Left cardiac atrium (tissue), 4 donors: ENCODE data around the gene NDUFAF5. TPM values are rescaled to one million over a fixed set of nuclear protein-coding genes. Genes with fewer than 3 reads are reported as not detected.

Experiments used
- ATAC-seq, 2 donors: fragments of 200-7000 bp; cut with Tn5 transposase; one replicate each; pipeline ENCODE4 v1.9.1; 2020; ENCODE audit warnings: mild to moderate bottlenecking in 2 of 2, moderate library complexity in 2 of 2
- DNase-seq: peaks from one replicate; pipeline ENCODE4 v3.0.0-alpha.2; 2020
- intact Hi-C, 2 donors: fragments of 100-400 bp; cut with DNase I; formaldehyde crosslinking; loops; one replicate each; pipeline versions ENCODE4 v1.14.1 to v1.15.1; 2022 to 2023
- total RNA-seq, 2 donors: library from RNA; stranded (reverse); fragmentation: NEBNext Ultra II Directional; extraction: Animal tissue kit (Norgen Biotek cat#: 25700); gene quantifications; one replicate each; pipeline ENCODE4 v1.2.1, GENCODE V29; 2021
- donor health status: DM: no; HTN: yes; CAD: no.
- donor health status: DM: no; HTN: yes; CAD: no; lungs with severe emphysema.
- donor health status: DM: yes; HTN: yes; CAD: no.
- donor health status: Dilated cardiomyopathy.

Gene NDUFAF5
- total RNA-seq, 2 donors from 2014 or later = 46.4 to 67.6 TPM

DNA sequence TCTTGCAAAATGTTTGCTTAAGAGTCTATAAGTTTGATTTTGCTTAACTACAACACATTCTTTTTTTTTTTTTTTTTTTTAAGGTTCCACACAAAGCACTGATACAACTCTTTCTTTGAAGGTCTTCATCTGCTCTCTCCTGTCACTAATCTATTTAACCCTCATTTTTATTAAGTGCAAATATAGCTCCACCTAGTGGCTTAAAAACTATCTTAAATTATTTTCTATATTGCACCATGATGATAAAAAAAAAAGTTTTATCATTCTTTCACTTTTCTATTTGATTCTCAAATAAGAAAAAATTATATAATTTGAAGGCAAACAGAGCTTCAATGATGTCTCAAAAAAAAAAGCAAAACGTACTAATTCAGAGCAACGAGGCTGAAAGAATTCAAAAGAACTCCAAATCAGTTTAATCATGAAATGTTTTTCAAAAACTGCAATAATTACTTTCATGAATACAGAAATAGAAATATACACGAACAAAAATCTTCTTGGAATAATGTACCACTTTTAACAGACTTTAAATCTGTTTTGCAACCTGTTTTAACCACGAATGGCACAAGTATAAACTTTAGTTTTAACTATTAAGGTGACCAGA, 12.9 kb upstream of the NDUFAF5 start:
- ATAC-seq (no peak), DNase-seq (no peak)
- intact Hi-C loops = loop anchor here in 1 of 2 donors (5.0 to 10.0 kb wide), 2 partner anchors 450 to 647 kb away; no protein-coding TSS in a partner anchor

DNA sequence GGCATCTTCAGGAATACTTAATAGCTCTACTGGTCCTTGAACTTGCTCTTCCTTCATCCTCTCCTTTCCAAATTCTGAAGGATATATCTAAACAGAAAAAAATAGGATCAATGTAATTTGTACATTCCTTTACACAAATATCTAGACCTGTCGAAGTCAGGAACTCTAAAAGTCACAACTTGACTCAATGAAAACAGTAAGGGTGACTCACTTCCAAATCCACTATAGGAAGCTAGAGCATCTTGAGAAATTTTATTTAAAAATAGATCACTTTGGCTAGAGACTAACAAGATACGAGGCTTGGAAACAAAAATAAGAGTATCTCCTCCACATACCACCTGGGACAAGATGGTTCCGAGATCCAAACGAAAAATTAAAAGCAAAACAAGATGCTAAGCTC, 12.3 kb upstream of the NDUFAF5 start:
- ATAC-seq (no peak), DNase-seq (no peak)
- intact Hi-C loops = loop anchor here in 1 of 2 donors (5.0 to 10.0 kb wide), 2 partner anchors 450 to 648 kb away; no protein-coding TSS in a partner anchor

DNA sequence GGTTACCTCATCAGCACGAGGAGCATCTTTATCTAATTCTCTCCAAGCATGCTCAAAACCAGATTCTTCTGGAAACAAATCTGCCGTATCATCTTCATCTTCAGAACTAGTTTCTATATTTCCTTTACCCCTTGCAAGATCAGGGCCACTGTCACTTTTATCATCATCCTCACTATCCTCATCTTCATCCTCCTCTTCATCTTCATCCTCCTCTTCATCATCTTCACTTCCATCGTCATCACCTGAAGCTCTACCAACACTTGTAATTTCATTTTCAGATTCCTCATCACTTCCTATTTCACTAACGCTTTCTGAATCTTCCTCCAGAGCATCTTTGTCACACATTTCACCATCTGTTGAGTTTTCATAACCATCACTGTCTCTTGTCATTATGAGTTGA, 9.0 kb upstream of the NDUFAF5 start:
- intact Hi-C loops = loop anchor here in 1 of 2 donors (10.0 kb wide), 1 partner anchor 651 kb away; no protein-coding TSS in a partner anchor
- no peak for ATAC-seq
- DNase-seq = no peak

DNA sequence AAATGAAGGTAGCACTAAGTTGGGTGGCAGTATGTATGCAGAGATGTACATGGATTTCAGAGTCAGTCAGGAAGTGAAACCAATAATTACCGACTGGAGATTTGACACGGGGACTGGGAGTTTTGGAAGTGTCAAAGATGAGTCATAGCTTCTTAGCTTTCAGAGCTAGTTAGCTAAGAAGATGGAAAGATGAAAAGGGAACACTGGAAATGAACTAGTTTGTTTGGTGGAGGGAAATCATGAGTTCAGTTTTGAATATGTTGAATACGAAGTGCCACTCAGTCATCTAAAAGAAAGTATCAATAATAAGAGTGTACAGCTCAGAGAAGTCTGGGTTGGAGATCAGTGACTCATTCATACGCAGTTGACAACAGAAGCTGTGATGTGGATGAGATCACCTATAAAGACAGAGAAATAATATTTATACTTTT, 7.6 kb upstream of the NDUFAF5 start:
- intact Hi-C loops = loop anchor here in 1 of 2 donors (10.0 kb wide), 1 partner anchor 652 kb away; no protein-coding TSS in a partner anchor
- ATAC-seq = no peak
- no peak for DNase-seq

DNA sequence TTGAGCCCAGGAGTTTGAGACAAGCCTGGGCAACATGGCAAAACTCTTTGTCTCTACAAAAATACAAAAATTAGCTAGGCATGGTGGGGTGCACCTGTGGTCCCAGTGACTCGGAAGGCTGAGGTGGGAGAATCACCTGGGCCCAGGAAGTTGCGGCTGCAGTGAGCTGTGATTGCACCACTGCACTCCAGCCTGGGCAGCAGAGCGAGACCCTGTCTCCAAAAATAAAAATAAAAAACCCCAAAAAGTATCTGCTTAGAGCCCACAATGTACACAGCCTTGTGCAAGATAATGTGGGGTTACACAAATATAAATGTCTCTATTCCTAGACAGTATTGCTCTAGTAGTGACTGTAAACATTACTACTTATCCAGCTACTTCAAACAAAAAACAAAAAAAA, 6.0 kb upstream of the NDUFAF5 start:
- ATAC-seq (no peak), DNase-seq (no peak)
- intact Hi-C loops = loop anchor here in 1 of 2 donors (10.0 kb wide), 1 partner anchor 654 kb away; no protein-coding TSS in a partner anchor

DNA sequence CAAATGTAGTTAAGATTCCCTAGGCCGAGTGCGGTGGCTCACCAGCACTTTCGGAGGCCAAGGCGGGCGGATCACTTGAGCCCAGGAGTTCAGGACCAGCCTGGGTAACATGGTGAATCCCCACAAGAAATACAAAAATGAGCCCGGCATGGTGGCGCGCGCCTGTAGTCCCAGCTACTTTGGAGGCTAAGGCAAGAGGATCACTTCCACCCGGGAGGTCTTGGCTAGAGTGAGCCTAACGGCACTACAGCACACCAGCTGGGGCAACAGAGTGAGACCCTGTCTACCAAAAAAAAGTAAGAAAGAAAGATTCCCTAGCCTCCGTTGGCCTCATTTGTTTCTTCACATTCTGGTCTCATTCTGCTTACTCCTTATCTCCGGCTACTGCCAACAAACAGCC, 1.3 kb upstream of the NDUFAF5 start:
- no peak for ATAC-seq
- intact Hi-C loops = no loop called here

DNA sequence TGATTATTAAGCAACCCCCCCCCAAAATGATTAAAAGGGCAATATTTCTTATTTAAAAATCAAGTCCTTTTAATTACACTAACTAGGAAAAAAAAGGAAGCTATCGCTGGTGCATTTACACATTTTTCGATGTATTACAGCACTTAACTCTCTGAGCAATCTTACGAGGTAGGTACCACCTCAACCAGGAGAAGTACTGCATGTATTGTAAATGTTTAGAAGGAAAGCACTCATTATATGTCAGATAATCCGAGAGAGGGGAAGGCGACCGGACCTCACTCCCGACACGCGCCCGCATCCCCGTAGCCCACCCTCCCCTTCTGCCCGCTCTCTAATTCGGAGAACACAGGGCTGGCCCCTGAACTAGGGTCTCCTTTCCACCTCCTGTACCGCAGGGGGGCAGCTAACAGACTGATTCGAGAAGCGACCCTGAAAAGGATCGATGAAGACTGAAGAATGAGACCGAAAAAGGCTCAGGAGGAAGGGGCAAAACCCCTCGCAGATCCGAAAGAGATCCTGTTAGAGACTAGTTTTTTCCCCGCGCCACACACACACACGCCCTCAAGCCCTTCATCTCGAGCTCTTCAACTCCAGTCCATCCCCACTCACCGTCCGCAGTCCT, 446 bp upstream of the NDUFAF5 start:
- intact Hi-C loops = no loop called here
- ATAC-seq (peak in 1 of 2 donors; percentile 16), DNase-seq (no peak)

More for the DNA sequence above, 1.3 kb upstream of the NDUFAF5 start:
- no peak for DNase-seq

DNA sequence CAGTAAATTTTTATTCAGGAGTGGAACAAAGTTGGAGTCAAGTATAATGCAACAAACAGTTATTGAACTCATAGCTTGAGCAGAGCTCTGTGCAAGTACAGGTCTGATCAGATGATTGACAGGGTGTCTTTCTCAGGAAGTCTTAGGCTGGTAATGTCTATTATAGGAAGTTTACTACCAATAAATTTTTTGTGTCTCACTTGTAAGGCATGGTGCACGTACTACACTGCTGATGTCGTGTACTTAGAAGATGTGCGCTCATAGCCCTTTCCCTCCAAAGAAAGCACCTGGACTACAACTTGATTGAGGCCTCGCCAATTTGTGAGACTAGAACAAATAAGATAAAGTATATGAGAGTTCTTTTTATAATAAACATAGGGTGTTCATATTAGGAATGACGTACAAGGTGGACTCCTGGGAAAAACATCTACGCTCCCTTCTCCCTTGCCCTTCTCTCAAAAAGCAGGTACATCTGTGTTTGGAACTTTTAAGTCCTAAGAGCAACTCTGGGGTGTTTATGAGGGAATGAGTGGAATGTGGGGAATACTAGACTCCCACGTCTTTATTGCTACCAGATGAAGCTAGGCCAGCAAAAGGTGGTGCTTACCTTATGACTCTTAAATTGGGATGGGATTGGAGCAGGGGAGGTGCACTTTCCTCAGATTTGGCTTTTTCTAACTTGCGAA, 1.5 kb downstream of the NDUFAF5 start:
- ATAC-seq (no peak), DNase-seq (no peak)
- intact Hi-C loops = no loop called here

DNA sequence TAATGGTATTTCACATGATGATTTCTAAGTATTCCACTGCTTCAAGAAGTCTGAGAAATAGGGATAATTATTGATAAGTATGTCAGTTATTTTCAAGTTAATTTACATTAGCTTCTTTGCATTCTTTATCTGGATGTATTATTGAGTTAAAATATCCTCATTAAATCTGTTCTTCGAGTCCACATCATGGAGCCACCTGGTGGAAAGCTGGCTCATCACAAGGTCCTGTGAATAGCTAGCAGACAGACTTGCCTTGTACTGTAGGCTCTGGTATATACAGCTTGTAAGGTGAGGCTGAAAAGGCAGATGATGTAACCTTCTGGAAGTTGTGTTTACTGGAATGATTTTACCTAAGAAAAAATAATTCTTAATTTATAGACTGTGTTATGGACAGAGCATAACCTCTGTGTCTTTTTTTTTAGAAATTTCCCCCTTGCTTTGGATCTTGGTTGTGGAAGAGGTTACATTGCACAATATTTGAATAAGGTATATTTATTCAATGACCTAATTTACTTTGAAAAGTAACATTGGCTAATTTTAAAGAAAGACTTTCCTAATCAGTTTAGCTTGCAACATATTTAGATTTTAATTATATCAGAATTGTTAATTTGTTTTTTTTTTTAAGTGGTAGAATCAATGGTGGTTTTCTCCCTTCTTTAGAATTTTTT, 3.5 kb downstream of the NDUFAF5 start:
- DNase-seq = no peak
- no peak for ATAC-seq
- intact Hi-C loops = no loop called here

DNA sequence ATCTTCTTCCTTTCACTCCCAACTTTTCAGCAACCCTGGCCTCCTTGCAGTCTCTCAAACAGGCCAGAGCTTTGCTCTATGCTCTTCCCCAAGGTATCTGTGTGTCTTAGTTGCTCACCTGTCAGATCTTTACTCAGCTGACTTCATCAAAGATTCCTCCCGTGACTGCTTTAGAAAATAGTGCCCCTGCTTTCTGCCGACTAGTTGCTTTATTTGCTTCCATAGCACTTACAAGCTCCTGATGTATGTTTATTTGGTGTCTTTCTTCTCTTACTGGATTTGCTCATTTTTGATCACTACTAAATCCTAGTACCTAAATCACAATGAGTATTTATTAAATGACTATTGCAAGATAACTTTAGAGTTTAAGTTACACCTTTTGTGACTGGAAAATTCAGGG, 5.9 kb downstream of the NDUFAF5 start:
- DNase-seq (no peak), ATAC-seq (no peak)
- intact Hi-C loops = no loop called here

DNA sequence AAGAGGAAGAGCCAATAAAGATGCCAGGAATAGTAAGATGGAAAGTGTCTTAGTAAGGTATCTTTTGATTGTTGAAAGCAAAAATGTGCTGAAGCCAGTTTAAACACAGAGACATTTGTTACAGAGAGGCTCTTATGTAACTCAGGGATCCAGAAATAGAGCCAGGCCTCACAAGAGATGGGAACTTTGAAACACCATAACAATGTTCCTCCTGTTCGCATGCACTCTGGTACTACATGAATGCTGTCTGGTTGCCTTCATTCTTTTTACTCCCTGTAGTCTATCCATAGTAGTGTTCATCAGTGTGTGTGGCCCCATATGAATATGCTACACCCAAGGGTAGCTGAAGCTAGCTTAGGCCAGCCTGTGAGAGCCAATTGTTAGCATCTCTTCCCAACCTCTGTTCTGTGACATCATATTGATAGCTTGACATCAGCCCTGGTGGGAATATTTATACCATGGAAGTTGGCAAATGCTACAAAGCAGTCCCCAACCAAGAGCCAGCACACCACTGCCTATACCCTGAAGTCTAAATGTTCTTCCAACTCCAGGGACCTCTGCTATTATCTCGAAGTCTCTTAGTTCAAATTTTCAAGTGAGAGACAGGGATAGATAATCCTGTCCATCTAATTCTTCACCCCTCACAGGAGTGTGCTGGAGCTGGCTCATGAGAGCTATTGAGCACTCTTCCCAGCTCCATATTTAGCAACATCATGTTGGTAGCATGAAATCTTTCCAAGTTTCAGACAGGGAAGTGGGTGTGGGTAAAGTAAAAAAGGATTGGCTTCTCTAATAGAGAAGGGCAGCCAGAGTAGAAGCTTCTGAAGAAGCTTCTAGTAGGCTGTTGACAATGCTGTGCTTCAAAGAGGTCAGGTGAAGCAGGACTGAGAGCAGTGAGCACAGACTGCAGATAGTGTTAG, 7.0 kb downstream of the NDUFAF5 start:
- intact Hi-C loops = no loop called here
- DNase-seq (no peak), ATAC-seq (peak; percentile 79 to 88)

DNA sequence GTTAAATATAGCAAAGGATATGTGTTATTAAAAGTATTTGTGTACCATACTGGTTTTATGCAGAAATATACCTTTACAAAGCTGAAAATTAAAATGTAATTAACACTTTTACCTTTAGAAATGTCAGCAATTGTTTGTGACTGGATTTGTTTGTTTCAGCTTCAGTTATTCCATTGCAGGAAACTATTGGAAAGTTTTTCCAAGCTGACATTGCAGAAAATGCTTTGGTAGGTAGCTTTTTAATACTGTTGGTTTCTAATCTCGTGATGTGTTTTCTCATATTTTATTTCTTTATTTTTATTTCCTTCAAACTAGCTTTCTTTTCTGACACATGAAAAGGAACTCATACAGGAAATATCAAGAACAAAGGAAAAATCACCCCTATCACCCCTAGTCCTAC, 8.2 kb downstream of the NDUFAF5 start:
- intact Hi-C loops = no loop called here
- DNase-seq = no peak
- no peak for ATAC-seq

DNA sequence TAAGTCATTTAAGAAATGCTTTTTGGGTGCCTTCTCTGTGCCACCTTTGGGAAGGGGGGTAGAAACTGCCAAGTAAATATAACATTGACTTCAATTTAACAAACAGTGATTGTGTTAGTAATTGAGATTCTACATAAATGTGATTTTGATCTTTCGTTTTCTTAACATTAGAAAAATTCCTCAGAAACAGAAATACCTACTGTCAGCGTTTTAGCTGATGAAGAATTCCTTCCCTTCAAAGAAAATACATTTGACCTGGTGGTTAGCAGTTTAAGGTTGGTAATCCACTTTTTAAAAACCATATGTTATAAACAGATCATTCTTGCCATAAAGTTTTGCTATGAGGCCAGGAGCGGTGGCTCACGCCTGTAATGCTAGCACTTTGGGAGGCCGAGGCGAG, 9.8 kb downstream of the NDUFAF5 start:
- DNase-seq (no peak), ATAC-seq (no peak)
- intact Hi-C loops = no loop called here

DNA sequence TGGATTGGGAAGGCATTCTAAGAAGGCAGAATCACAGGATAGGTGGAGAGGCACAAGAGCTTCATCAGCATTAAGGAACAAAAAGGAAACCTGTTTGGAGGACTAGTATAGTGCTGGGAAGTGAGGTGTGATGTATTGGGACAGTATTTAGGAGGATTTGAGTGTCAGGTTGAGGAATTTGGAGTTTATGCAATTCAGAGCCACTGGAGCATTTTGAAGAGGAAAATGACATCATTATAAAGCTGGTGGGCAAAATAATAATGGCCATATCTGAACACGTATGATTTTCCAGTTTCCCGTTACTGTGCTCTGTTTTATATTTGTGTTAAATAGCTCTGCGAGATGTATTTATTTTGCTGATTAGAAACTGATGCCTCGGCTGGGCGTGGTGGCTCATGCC, 14.2 kb downstream of the NDUFAF5 start:
- no peak for ATAC-seq

DNA sequence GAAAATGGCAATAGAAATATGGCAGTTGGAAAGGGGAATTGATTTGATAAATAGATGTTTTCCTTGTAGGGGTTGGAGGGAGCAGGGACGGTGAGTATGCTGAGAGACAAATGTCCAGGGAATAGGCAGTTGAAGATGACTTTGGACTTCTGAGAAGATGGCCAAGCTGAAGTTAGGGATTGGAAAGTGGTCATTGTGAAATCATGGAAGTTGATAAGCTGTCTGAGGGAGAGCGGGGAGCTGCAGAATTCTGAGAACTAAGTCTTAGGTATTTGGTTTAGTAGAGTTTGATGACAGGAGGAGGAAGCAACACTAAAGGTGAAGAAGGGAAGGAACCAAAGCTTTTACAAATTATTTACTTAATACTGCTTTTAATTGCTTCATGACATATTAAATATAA, 15.1 kb downstream of the NDUFAF5 start:
- DNase-seq (no peak), ATAC-seq (peak in 1 of 2 donors; percentile 25)
- intact Hi-C loops = no loop called here

More for the DNA sequence above, 14.2 kb downstream of the NDUFAF5 start:
- intact Hi-C loops = no loop called here
- DNase-seq = no peak

DNA sequence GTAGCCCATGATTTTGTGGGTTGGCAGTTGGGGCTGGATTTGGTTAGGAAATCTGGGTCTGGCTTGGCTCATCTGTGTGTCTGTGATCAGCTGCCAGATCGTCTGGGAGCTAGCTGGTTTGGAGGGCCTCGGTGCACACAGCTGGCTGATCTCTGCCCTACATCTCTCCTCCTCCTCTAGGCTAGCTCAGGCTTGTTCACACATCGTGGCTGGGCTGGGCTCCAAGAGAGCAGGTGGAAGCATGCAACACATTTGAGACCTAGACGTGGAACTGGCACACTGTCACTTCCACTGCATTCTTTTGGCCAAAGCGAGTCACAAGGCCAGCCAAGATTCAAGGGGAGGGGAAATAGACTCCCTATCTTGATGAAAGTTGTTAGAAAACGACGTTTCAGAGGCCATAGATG, 15.9 kb downstream of the NDUFAF5 start:
- DNase-seq (peak; percentile 92), ATAC-seq (peak; percentile 99)
- intact Hi-C loops = no loop called here

DNA sequence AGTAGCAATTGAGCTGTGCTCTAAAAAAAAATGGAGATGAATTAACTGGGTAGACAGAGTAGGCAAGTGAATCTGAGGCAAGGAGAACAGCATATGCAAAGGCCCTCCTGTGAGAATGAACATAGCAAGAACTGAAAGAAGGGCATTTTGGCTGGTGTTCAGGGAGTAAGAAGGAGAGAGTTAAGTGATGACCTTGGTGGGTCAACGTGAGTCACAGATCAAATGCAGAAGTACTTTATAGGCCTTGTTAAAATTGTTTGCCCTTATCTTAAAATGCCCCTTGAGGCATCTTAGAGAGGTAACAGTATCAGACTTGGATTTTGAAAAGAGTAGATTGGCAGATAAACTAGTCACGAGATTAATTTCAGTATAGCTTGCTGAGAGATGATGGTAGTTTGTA, 24.5 kb downstream of the NDUFAF5 start:
- intact Hi-C loops = no loop called here
- DNase-seq (no peak), ATAC-seq (no peak)

DNA sequence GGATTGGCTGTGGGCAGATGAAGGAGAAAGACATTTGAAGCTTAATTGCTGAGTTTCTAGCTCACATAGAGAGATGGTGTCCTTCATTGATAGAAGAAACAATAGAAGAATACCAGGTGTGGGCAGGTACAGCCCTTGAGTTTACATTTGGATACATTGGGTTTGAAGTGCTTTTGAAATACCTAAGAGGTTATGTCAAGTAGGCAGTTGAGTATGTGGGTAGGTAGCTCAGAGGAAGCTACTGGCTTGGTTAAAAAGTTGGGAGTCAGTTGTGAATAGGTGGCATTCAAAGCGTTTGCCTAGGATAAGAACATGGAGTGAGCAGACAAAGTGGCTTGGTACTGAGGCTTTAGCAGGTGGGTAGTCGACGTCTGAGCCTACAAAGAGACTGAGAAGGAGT, 25.0 kb downstream of the NDUFAF5 start:
- DNase-seq = no peak
- no peak for ATAC-seq
- intact Hi-C loops = no loop called here

DNA sequence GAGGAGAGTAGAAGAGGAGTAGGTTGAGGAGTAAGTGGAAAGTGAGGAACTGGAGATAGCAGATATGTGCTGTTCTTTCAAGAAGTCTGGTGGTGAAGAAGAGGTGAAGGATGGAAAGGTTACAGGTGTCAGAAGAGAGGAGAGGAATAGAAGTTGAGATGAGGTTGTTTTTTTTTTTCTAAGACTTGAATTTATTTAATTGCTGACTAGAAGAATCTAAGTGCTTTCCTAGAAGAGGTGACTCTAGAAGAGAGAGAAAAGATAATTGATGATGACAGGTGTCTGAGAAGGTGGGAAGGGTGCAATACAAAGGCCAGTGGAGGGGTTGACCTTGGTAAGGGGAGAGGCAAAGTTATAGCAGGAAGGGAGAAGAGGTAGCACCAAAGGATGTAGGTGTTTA, 25.6 kb downstream of the NDUFAF5 start:
- ATAC-seq (no peak), DNase-seq (no peak)
- intact Hi-C loops = no loop called here
